Adipocyte (in vitro differentiated cells): ENCODE data around the gene ATXN1.

Source experiments
- DNase-seq: peaks from one replicate; pipeline ENCODE4 v3.0.0-alpha.2; 2015; ENCODE audit warnings: low read depth
- H3K27me3 ChIP-seq: replicated peaks from 2 replicates; pipeline ENCODE4 v1.7.0; 2013; ENCODE audit warnings: mild to moderate bottlenecking, low read length, moderate library complexity; ENCODE audit not compliant: control insufficient read depth, insufficient read depth
- H3K36me3 ChIP-seq: 2 replicates; pipeline ENCODE4 v1.7.0; 2013; ENCODE audit warnings: low read length, mild to moderate bottlenecking, moderate library complexity; ENCODE audit not compliant: control insufficient read depth, insufficient read depth, severe bottlenecking
- H3K4me1 ChIP-seq: 2 replicates; pipeline ENCODE4 v1.7.0; 2013; ENCODE audit warnings: mild to moderate bottlenecking, low read length, moderate library complexity; ENCODE audit not compliant: control insufficient read depth, insufficient read depth
- H3K4me3 ChIP-seq: 2 replicates; pipeline ENCODE4 v1.7.0; 2013; ENCODE audit warnings: mild to moderate bottlenecking, low read length, moderate library complexity
- H3K9ac ChIP-seq: 2 replicates; pipeline ENCODE4 v1.7.0; 2013; ENCODE audit warnings: mild to moderate bottlenecking, low read length, moderate library complexity
- H3K9me3 ChIP-seq: 2 replicates; pipeline ENCODE4 v1.7.0; 2013; ENCODE audit warnings: mild to moderate bottlenecking, low read length, moderate library complexity; ENCODE audit not compliant: control insufficient read depth

ATXN1 gene

DNA sequence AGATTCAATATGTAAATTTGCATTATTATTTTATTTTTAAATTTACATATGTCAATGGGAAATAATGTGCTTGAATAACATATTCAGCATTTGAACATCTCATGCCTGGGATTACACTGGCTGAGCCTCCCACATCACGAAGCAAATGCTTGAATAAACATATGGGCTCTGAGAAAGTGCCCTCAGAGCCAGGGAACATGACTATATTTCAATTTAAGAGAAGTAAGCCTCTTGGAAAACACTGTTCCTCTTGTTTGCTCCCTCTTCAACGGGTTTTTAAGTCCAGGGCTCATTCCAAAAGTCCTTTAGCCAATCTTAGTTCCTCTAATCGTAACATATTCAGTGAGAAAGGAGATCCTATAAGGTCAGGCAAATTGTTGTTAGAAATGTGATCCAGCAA, 400.9 kb downstream of the ATXN1 start:
- Histone ChIP-seq H3K36me3 (no peaks in the 10 kb centered on the region), H3K4me1 (peaks cover 12% of the 10 kb centered on the region), H3K9ac (no peak overlapping the region), H3K27me3 (no peaks in the 10 kb centered on the region), H3K9me3 (no peaks in the 10 kb centered on the region), H3K4me3 (no peak overlapping the region)
- no peak for DNase-seq

DNA sequence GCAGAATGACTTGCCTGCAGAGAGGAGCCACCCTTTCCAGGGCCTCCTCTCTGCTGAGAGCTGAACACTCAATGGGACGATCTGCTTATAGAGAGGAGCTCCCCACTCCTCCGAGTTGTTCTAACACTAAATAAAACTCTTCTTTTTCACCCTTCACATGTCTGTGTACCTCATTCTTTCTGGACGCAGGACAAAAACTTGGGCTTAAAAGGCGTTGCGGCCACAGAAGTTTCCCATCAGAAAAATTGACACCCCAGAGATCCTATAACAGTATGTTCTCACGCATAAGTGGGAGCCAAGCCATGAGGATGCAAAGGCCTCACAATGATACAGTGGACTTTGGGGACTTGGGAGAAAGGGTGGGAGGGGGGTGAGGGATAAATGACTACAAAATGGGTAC, 401.7 kb downstream of the ATXN1 start:
- DNase-seq: no peak

DNA sequence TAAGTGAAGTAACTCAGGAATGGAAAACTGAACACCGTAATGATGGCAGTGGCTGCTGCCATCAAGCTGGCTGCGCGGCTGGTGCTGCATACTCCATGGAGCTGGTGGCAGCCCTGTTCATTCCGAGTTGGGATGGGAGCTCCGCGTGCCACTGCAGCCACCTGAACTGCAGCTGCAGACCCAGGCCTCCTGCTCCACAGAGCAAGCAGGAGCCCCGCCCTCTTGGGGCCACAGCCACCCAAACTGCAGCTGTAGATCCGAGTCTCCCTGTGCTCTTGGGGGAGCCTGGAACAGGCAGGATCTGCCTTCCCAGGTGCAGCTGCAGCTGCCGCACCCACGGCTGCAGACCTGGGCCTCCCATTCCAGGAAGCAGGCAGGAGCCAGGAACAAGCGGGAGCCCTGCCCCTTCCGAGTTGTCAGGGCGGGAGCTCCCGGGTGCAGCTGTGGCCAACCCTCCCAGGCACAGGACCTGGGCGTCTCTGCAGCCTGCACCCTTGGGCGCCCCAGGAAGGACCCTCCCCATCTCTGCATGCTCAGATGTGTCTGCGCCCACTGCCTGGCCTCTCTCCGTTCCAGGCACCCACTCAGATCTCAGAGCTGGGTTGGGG, 402.6 kb downstream of the ATXN1 start:
- H3K36me3 ChIP-seq: no peaks in the 10 kb centered on the region
- no peak for DNase-seq
- H3K9ac ChIP-seq: no peak overlapping the region
- H3K9me3 ChIP-seq: no peaks in the 10 kb centered on the region
- H3K4me3 ChIP-seq: no peak overlapping the region
- H3K27me3 ChIP-seq: no peaks in the 10 kb centered on the region
- H3K4me1 ChIP-seq: peaks cover 12% of the 10 kb centered on the region

More for the DNA sequence above, 401.7 kb downstream of the ATXN1 start:
- H3K36me3 ChIP-seq: no peaks in the 10 kb centered on the region
- H3K9me3 ChIP-seq: no peaks in the 10 kb centered on the region
- H3K4me3 ChIP-seq: no peak overlapping the region
- no peak overlapping the region for H3K9ac ChIP-seq
- H3K4me1 ChIP-seq: peaks cover 12% of the 10 kb centered on the region
- H3K27me3 ChIP-seq: no peaks in the 10 kb centered on the region

DNA sequence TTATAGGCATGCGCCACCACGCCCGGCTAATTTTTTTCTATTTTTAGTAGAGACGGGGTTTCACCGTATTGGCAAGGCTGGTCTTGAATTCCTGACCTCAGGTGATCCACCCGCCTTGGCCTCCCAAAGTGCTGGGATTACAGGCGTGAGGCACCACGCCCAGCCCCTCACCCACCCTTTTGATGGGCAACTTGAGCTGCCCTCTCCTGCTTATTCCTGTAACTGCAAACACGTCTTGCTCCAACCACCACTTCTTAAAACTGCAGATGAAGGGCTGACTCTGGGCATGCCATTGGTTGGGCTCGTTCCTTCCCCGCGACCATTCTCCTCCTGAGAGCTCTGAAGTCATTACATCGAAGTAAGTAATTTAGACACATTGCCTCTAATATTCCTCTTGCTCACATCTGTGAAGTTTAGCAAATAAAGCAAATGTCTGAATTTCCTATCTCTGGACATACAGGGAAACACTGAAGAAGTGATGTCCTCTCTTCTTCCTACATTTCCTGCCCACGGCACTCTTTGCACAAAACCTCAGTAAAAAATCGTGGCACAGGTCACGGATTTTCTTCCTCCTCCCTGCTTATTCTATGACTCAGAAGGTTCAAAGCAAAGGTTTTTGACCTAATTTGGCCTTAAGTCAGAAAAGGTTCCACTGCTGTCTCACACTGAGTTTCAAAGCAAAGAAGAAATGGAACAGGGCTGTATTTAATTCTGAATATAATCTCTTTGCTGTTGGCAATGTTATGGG, 405.4 kb downstream of the ATXN1 start:
- Histone ChIP-seq H3K4me1 (peaks cover 21% of the 10 kb centered on the region), H3K36me3 (no peaks in the 10 kb centered on the region), H3K27me3 (no peaks in the 10 kb centered on the region), H3K4me3 (no peak overlapping the region), H3K9me3 (no peaks in the 10 kb centered on the region), H3K9ac (no peak overlapping the region)
- no peak for DNase-seq

DNA sequence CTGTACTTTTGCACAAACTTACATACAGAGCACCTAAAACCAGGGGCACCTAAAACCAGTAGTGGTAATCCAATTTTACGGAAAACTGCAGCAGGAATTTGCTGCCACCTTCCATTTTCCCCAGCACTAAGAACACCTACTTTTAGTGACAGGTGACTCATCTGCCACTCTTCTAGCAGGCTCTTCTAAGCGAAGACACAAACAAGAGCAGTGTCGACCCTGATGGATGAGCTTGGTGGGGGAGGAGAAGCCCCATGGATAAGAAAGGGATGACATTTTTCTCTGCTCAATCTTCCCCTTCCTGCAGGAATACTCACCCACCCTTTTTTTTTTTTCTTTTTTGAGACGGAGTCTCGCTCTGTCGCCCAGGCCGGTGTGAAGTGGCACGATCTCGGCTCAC, 406.0 kb downstream of the ATXN1 start:
- DNase-seq: no peak
- no peaks in the 10 kb centered on the region for H3K27me3 ChIP-seq
- no peak overlapping the region for H3K9ac ChIP-seq
- no peaks in the 10 kb centered on the region for H3K9me3 ChIP-seq
- no peaks in the 10 kb centered on the region for H3K36me3 ChIP-seq
- H3K4me1 ChIP-seq: peaks cover 21% of the 10 kb centered on the region
- no peak overlapping the region for H3K4me3 ChIP-seq

DNA sequence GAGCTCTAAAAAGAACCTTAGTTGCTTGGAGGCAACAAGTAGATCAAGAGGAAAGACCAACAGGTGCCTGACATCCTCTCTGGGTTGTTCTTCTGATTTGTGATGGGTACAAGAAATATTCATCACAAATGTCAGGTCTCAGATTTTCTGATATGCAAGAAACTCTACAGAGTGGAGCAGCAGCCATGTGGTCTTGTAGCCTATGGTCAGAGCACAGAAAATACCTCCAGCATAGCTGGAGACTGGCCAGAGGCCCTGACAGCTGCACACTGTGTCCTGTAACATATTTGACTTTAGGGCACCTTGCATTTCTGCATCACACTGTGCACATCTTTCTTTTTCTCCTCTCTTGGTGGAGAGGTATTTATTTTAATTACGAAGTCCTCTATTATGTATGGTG, 406.6 kb downstream of the ATXN1 start:
- Histone ChIP-seq H3K4me3 (no peak overlapping the region), H3K9me3 (no peaks in the 10 kb centered on the region), H3K9ac (no peak overlapping the region), H3K36me3 (no peaks in the 10 kb centered on the region), H3K4me1 (peaks cover 21% of the 10 kb centered on the region), H3K27me3 (no peaks in the 10 kb centered on the region)
- DNase-seq: no peak

DNA sequence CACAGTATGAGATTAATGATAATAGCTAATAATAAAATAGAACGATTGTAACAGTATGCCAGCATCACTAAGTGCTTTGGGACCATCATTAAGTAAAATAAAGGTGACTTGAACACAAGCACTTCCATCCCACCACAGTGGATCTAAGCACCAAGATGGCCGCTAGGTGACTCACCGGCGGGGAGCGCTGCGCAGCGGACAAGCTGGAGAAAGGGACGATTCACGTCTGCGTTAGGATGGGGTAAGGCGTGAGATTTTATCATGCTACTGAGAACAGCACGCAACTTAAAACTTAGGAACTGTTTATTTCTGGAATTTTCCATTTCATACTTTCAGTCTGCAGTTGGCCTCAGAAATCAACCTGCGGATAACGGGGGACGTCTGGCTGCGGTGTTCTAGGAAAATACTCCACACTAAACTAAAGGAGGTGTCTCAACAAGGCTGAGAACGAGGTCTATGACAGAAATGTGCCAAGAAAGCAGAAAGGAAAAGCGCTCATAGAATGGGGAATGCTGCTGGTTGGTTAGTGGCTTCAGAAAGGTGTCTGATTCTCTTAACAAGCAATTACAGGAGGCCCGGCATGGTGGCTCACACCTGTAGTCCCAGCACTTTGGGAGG, 408.3 kb downstream of the ATXN1 start:
- no peak overlapping the region for H3K9ac ChIP-seq
- DNase-seq: no peak
- H3K36me3 ChIP-seq: no peaks in the 10 kb centered on the region
- no peaks in the 10 kb centered on the region for H3K27me3 ChIP-seq
- no peak overlapping the region for H3K4me3 ChIP-seq
- peaks cover 21% of the 10 kb centered on the region for H3K4me1 ChIP-seq
- H3K9me3 ChIP-seq: no peaks in the 10 kb centered on the region

DNA sequence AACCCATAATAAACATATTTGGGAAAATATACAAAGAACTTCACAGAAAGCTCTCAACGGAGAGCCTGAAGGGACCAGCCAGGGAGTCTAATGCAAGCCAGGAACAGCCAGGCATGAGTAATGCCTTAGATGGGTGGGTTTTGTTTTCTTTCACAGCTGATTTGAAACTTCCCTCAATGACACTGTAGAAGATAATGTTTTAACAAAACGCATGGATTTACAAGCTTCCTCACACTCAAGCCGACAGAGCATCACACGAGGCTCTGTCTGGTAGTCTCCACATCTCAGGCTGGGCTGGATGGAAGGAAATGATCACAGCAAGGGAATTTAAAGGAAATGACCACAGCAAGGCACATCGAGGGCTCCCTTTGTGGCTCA, 409.0 kb downstream of the ATXN1 start:
- peak overlapping the region; percentile 60 for H3K4me3 ChIP-seq
- H3K27me3 ChIP-seq: no peaks in the 10 kb centered on the region
- H3K9me3 ChIP-seq: no peaks in the 10 kb centered on the region
- DNase-seq: peak; percentile 85
- H3K36me3 ChIP-seq: no peaks in the 10 kb centered on the region
- H3K9ac ChIP-seq: peak overlapping the region; percentile 45
- peaks cover 21% of the 10 kb centered on the region for H3K4me1 ChIP-seq

DNA sequence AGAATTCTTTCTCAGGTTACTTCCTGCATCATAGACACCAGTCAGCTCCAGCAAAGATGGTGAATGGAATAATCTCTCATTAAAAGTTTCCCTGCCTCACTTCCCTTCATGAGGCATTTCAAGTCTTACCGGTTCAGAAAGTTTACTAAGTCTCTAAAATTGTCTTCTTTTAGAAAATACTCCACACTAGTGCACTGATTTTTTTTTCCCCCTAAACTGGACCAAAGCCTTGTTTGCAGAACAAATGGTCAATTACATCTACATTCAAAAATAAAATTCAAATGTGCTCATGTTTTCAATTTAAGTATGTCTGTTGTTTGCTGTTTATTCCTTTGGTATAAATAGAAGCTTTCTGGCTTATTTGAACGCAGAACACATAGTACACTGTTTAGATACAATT, 411.7 kb downstream of the ATXN1 start:
- H3K4me3 ChIP-seq: no peak overlapping the region
- no peaks in the 10 kb centered on the region for H3K9me3 ChIP-seq
- H3K4me1 ChIP-seq: peaks cover 31% of the 10 kb centered on the region
- H3K27me3 ChIP-seq: no peaks in the 10 kb centered on the region
- H3K9ac ChIP-seq: no peak overlapping the region
- no peaks in the 10 kb centered on the region for H3K36me3 ChIP-seq
- no peak for DNase-seq

DNA sequence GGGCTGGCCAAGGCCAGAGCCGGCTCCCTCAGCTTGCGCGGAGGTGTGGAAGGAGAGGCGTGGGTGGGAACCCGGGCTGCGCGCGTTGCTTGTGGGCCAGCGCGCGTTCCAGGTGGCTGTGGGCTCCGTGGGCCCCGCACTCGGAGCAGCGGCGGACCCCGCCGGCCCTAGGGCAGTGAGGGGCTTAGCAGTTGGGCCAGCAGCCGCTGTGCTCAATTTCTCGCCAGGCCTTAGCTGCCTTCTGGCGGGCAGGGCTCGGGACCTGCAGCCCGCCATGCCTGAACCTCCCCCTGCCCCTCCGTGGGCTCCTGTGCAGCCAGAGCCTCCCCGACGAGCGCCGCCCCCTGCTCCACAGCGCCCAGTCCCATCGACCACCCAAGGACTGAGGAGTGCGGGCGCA, 414.4 kb downstream of the ATXN1 start:
- Histone ChIP-seq H3K9me3 (no peaks in the 10 kb centered on the region), H3K36me3 (no peaks in the 10 kb centered on the region), H3K4me3 (no peak overlapping the region), H3K27me3 (no peaks in the 10 kb centered on the region), H3K9ac (no peak overlapping the region), H3K4me1 (peaks cover 33% of the 10 kb centered on the region)
- DNase-seq: no peak

DNA sequence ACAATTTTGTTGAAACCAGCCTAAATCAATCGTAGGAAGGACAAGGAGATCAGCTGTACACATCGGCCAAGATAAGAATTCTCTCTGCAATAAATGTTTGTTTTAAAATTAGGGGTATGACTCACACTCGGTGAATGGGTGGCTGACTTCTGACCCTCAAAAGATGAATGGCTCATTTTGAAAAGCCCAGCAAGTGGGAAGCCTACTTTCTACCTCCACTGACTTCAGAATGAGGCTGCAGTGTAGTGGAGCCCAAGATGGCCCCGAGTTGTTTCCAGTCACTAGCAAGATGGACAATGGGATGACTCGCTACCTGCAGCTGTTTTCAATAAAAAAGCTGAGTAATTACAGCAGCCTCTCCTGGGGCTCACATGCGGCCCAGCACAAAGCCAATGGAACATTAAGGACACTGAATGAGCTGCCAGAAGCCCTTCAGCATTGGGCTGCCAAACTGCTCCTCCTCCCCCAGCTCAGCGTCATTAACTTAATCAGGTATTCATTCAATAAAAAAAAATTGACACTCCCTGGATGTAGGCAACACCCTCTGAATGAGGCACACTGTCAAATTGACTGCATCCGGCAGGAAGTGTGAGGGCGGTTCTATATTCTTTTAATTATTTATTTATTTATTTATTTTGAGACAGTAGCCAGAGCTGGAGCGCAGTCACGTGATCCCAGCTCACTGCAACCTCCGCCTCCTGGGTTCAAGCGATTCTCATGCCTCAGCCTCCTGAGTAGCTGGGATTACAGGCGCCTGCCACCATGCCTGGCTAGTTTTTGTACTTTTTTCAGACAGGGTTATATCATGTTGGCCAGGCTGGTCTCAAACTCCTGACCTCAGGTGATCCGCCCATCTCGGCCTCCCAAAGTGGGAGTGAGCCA, 415.6 kb downstream of the ATXN1 start:
- H3K36me3 ChIP-seq: no peaks in the 10 kb centered on the region
- H3K4me1 ChIP-seq: peaks cover 23% of the 10 kb centered on the region
- no peak overlapping the region for H3K9ac ChIP-seq
- H3K27me3 ChIP-seq: no peaks in the 10 kb centered on the region
- no peaks in the 10 kb centered on the region for H3K9me3 ChIP-seq
- DNase-seq: peak; percentile 79
- H3K4me3 ChIP-seq: no peak overlapping the region
